22Rv1 (cell line): ENCODE measurements around the gene EMC10.

ENCODE experiments used
- ZFX ChIP-seq: fragments of 450-650 bp; IDR thresholded peaks from 2 replicates; pipeline ENCODE4 v1.6.1; 2017; ENCODE audit warnings: antibody characterized with exemption, borderline replicate concordance
- TF ChIP-seq, protein P1 (sequence below): fragments of 450-650 bp; IDR thresholded peaks from 2 replicates; pipeline ENCODE4 v1.5.1; 2017; ENCODE audit warnings: mild to moderate bottlenecking

DNA sequence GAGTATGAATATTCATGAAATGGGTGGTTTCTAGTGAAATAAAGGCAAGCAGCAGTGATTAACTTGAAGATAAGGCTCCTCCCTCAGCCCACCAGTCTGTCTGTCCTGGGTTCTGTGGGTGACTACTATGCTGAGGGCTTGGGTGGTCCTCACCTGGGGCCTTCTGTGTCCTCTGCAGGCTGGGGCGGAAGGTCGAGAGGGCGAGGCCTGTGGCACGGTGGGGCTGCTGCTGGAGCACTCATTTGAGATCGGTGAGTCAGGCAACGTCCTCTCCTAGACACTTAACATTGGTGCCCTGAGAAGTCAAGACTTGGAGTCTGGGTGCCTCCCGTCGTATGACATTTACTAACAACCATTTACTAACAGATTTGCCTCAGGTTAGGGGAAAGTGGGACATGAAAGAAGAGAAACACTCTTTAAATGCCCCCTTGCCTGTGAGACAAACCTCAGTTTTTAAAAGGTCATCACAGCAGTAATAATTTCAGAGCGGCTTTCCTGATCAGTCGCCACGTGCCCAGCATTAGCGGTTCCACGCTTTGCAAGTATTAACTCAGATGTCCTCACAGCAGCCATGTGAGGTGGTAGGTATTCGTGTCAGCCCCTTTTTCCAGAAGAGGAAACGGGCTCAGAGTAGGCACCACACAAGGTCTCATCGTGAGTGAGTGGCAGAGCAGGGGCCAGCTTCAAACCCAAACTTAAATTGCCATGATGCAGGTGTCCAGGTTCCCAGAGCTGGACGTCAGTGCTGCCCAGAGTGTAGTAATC is 1.6 kb downstream of the EMC10 start:
- TF ChIP-seq, protein P1, sequence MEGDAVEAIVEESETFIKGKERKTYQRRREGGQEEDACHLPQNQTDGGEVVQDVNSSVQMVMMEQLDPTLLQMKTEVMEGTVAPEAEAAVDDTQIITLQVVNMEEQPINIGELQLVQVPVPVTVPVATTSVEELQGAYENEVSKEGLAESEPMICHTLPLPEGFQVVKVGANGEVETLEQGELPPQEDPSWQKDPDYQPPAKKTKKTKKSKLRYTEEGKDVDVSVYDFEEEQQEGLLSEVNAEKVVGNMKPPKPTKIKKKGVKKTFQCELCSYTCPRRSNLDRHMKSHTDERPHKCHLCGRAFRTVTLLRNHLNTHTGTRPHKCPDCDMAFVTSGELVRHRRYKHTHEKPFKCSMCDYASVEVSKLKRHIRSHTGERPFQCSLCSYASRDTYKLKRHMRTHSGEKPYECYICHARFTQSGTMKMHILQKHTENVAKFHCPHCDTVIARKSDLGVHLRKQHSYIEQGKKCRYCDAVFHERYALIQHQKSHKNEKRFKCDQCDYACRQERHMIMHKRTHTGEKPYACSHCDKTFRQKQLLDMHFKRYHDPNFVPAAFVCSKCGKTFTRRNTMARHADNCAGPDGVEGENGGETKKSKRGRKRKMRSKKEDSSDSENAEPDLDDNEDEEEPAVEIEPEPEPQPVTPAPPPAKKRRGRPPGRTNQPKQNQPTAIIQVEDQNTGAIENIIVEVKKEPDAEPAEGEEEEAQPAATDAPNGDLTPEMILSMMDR, result no peak
- no peak for TF ChIP-seq ZFX
